Endothelial cell of umbilical vein (primary cell): Measurements from ENCODE around the gene TNS1. TPM values are rescaled to one million over a fixed set of nuclear protein-coding genes. Genes with fewer than 3 reads are reported as not detected.

Experiments
- BruUV-seq: library from RNA; stranded (reverse); fragments of 400-500 nt; replicated peaks from 2 replicates; lab custom pipeline; 2021; lab: Mats Ljungman, UMichigan
- CTCF ChIA-PET: fragments of 300-600, 350-600 bp; sonication (Branson Sonifier 250); formaldehyde crosslinking; loops from one replicate; lab custom pipeline; 2021; ENCODE audit warnings: antibody characterized with exemption, inconsistent platforms; lab: Charles Lee
- POLR2A ChIA-PET: fragments of 300-600, 350-600 bp; sonication (Branson Sonifier 250); formaldehyde crosslinking; loops from one replicate; lab custom pipeline; 2021; ENCODE audit warnings: antibody characterized with exemption, inconsistent platforms; lab: Charles Lee
- DNase-seq: peaks from one replicate; pipeline ENCODE4 v3.0.0-alpha.2; 2011; ENCODE audit warnings: low read depth, low spot score
- FAIRE-seq: peaks from 2 replicates; lab custom pipeline; 2011; peaks lifted over from hg19 to GRCh38; lab: Jason Lieb, UNC
- H2AFZ ChIP-seq: 2 replicates; pipeline ENCODE4 v1.6.0; 2012; ENCODE audit warnings: low read depth, low read length, control low read depth, inconsistent platforms
- H3K27ac ChIP-seq: 2 replicates; pipeline ENCODE4 v1.5.1; 2011; ENCODE audit warnings: low read depth, mild to moderate bottlenecking, control low read depth, low read length, moderate library complexity; ENCODE audit not compliant: insufficient read depth
- H3K27me3 ChIP-seq, 2 experiments: 2 replicates each; pipeline versions ENCODE4 v1.6.0 to v1.6.1; 2011; ENCODE audit warnings: low read length in 2 of 2, mixed read lengths in 1 of 2; ENCODE audit not compliant: control insufficient read depth in 2 of 2, insufficient read depth in 2 of 2
- H3K36me3 ChIP-seq, 2 experiments: 2 replicates in 1 of 2; 3 replicates in 1 of 2; pipeline ENCODE4 v1.5.1; 2011; ENCODE audit warnings: low read length in 2 of 2, mild to moderate bottlenecking in 1 of 2, moderate library complexity in 1 of 2; ENCODE audit not compliant: control insufficient read depth in 2 of 2, insufficient read depth in 2 of 2; ENCODE audit errors: extremely low read depth in 1 of 2
- H3K4me1 ChIP-seq: 3 replicates; pipeline ENCODE4 v1.5.1; 2011; ENCODE audit warnings: mild to moderate bottlenecking, low read length; ENCODE audit not compliant: control insufficient read depth, insufficient read depth; ENCODE audit errors: extremely low read depth
- H3K4me2 ChIP-seq: 2 replicates; pipeline ENCODE4 v1.6.1; 2011; ENCODE audit warnings: low read length, control low read depth, mixed read lengths; ENCODE audit not compliant: insufficient read depth
- H3K4me3 ChIP-seq, 3 experiments: fragments of 200-600 bp in 1 of 3; sonication (generic), shearing (Covaris generic) in 1 of 3; replicated peaks in 1 of 3; 2 replicates each; pipeline ENCODE4 v1.5.1; 2011 to 2016; ENCODE audit warnings: control low read depth in 3 of 3, low read length in 3 of 3, mild to moderate bottlenecking in 2 of 3, inconsistent platforms in 1 of 3, low read depth in 1 of 3, moderate library complexity in 1 of 3; ENCODE audit not compliant: insufficient read depth in 1 of 3
- H3K79me2 ChIP-seq: 2 replicates; pipeline ENCODE4 v1.6.0; 2012; ENCODE audit warnings: low read length, inconsistent platforms; ENCODE audit not compliant: control insufficient read depth, insufficient read depth
- H3K9ac ChIP-seq: replicated peaks from 2 replicates; pipeline ENCODE3; 2011; ENCODE audit warnings: low read length, control low read depth; ENCODE audit not compliant: insufficient read depth; ENCODE audit errors: extremely low read depth
- H3K9me1 ChIP-seq: replicated peaks from 3 replicates; pipeline ENCODE4 v1.6.0; 2011; ENCODE audit warnings: mild to moderate bottlenecking, low read length; ENCODE audit not compliant: control insufficient read depth, insufficient read depth; ENCODE audit errors: extremely low read depth
- H3K9me3 ChIP-seq: replicated peaks from 2 replicates; pipeline ENCODE4 v1.5.1; 2012; ENCODE audit warnings: low read length, inconsistent platforms; ENCODE audit not compliant: control insufficient read depth, insufficient read depth
- H4K20me1 ChIP-seq: replicated peaks from 2 replicates; pipeline ENCODE3; 2011; ENCODE audit warnings: mild to moderate bottlenecking, low read length; ENCODE audit not compliant: control insufficient read depth, insufficient read depth; ENCODE audit errors: extremely low read depth
- CTCF ChIP-seq, 2 donors: IDR thresholded peaks; 1 replicate in 1 of 2; 2 replicates in 1 of 2; pipeline ENCODE4 v1.5.1; 2011; ENCODE audit warnings: low read length in 2 of 2, mild to moderate bottlenecking in 2 of 2, moderate library complexity in 2 of 2, control low read depth in 1 of 2, inconsistent platforms in 1 of 2, low read depth in 1 of 2; ENCODE audit not compliant: insufficient read depth in 1 of 2; ENCODE audit errors: extremely low read depth in 1 of 2
- EZH2 ChIP-seq: IDR thresholded peaks from 2 replicates; pipeline ENCODE4 v1.6.1; 2012; ENCODE audit warnings: borderline replicate concordance, low read depth, mild to moderate bottlenecking, moderate library complexity, low read length, inconsistent platforms; ENCODE audit not compliant: severe bottlenecking
- FOS ChIP-seq: IDR thresholded peaks from 2 replicates; pipeline ENCODE4 v1.6.1; 2011; ENCODE audit warnings: mild to moderate bottlenecking, low read length, moderate library complexity, borderline replicate concordance; ENCODE audit not compliant: insufficient read depth
- GATA2 ChIP-seq: IDR thresholded peaks from 2 replicates; pipeline ENCODE4 v1.7.0; 2011; ENCODE audit warnings: low read depth, mild to moderate bottlenecking, moderate library complexity, mixed read lengths, low read length; ENCODE audit not compliant: insufficient read length, insufficient read depth
- JUN ChIP-seq: IDR thresholded peaks from 2 replicates; pipeline ENCODE4 v1.6.1; 2011; ENCODE audit warnings: borderline replicate concordance, low read depth; ENCODE audit not compliant: insufficient read length, insufficient read depth
- MAX ChIP-seq: IDR thresholded peaks from 2 replicates; pipeline ENCODE4 v1.6.1; 2011; ENCODE audit not compliant: insufficient read depth, insufficient read length
- MYC ChIP-seq: IDR thresholded peaks from one replicate; pipeline ENCODE4 v1.6.1; 2011; ENCODE audit warnings: mild to moderate bottlenecking, low read depth, low read length
- POLR2AphosphoS5 ChIP-seq: IDR thresholded peaks from 2 replicates; pipeline ENCODE4 v1.6.1; 2012; ENCODE audit warnings: low read depth, mild to moderate bottlenecking, control low read depth, low read length, moderate library complexity; ENCODE audit not compliant: insufficient read depth
- dilution Hi-C: fragments of 300-500 bp; cut with MboI; formaldehyde crosslinking; loops from one replicate; pipeline ENCODE4 v1.15.0; 2019; ENCODE audit warnings: low sequenced_read_pairs; ENCODE audit not compliant: extremely low pct_ligation_motif_present
- intact Hi-C: fragments of 100-400 bp; cut with micrococcal nuclease; formaldehyde crosslinking; loops from one replicate; pipeline ENCODE4 v1.10.0; 2022
- polyA plus RNA-seq, 4 experiments: library from polyadenylated mRNA; depleted of rRNA in 3 of 4; stranded (reverse) in 3 of 4; unstranded in 1 of 4; fragments of >200 nt; gene quantifications; 2 replicates each; pipeline versions ENCODE4 v1.2.1 to v1.2.3, GENCODE V29; 2011 to 2012; ENCODE audit warnings: missing spikeins in 1 of 4
- total RNA-seq: library from RNA; stranded (reverse); gene quantifications from 2 replicates; pipeline ENCODE4 v1.2.3, GENCODE V29; 2021

The TNS1 gene
- total and polyA plus RNA-seq, 2 donors (not counting 3 experiments of a cell fraction or from before 2014, with no cell fraction given): 11.0 to 52.1 TPM

GRCh38 chr2:217807753-217808152 is 195.0 kb downstream of the TNS1 start:
- H3K27ac ChIP-seq: no peak overlapping the region
- no peak overlapping the region for H2AFZ ChIP-seq
- intact Hi-C loops: no loop called here
- no peak overlapping the region for H3K9ac ChIP-seq
- no peak for DNase-seq
- no peaks in the 10 kb centered on the region for H4K20me1 ChIP-seq
- H3K9me1 ChIP-seq: no peaks in the 10 kb centered on the region
- FAIRE-seq: no peak
- ChIA-PET CTCF (no interaction called here), POLR2A (no interaction called here)
- no peak overlapping the region for H3K4me3 ChIP-seq
- H3K36me3 ChIP-seq: peaks cover 8 to 28% of the 10 kb centered on the region in 2 experiments
- no peak overlapping the region for H3K4me2 ChIP-seq
- no peaks in the 10 kb centered on the region for H3K27me3 ChIP-seq
- no peaks in the 10 kb centered on the region for H3K9me3 ChIP-seq
- TF ChIP-seq FOS (no peak), GATA2 (no peak), JUN (no peak), EZH2 (no peak), MAX (no peak), MYC (no peak), POLR2AphosphoS5 (no peak), CTCF (IDR thresholded peaks at IDR 0.05; ENCODE audit: extremely low read depth in 1 of 2, insufficient read depth in 1 of 2, low read depth in 1 of 2, low read length in 2 of 2) (no peak)
- H3K4me1 ChIP-seq: no peaks in the 10 kb centered on the region
- H3K79me2 ChIP-seq: no peaks in the 10 kb centered on the region
- dilution Hi-C loops: no loop called here
- no TSS peak for BruUV-seq
